Fibroblast of skin of back (primary cell): Measurements from ENCODE around the gene PSMD1.
"Not testable (repeated sequence)": the region's sequence is repeated elsewhere in the genome, so short reads cannot be mapped to it uniquely, and the experiment has no call there.

Experiments
- DNase-seq: peaks from one replicate; pipeline ENCODE4 v3.0.0-alpha.2; 2013

The PSMD1 gene

DNA sequence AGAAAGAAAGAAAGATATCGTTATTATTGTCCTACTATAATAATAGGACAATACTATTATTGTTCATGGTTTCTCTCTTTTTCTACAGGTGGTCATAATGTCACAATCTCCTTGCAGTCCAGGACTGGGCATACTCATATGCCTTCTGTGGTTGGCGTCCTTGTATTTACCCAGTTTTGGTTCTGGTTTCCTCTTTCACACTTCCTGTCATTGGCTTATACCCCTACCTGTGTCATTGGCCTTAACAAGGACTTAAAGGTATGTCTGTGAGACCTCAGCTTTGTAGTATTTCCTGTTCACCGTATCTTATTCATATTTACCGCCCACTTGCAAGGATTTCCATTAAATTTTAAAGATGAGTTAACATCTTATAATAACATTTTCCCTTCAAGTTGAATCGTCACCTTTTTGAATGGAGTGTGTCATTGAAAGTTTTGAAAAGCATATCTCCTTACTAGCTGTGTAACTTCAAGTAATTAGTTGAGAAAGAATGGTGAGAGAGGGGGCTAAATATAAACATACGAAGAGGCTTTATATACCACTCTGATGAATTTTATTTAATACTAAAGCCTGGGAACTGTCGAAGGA lies 104.7 kb downstream of the PSMD1 start:
- no peak for DNase-seq

DNA sequence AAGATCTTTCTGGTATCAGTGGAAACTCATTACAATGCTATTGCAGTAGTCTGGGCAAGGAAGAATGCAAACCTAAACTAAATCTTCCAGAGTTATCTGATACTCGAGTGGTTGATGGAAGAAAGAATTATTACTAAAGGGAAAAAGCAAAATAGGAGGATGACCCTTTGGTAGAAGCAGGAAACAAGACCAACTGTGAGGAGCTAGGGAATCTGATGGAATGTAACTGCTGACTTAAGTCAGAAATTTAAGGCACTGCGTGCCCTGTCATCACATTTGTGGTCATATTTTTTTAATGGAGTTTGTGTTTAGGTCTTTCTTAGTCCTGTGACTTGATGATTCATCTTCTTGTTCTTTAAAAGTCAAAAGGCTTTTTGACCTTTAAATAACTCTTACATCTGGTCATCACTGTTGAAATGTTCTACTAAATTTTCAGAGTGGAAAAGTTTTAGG lies 105.2 kb downstream of the PSMD1 start:
- DNase-seq: peak; percentile 96

DNA sequence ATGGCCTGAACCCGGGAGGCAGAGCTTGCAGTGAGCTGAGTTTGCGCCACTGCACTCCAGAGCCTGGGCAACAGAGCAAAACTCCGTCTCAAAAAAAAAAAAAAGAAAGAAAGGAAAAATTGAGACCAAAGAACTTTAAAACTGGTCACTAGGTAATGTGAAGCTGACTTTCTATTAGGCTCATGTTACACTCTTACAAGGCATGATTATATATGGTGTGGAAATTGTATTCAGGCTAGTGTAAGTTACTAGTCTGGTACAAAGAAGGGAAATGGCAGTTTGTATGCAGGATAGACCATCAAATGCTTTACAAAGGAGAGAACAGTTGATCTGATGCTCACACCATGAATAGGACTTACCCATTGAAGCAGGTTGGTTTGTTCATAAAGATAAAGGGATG lies 106.3 kb downstream of the PSMD1 start:
- no peak for DNase-seq

DNA sequence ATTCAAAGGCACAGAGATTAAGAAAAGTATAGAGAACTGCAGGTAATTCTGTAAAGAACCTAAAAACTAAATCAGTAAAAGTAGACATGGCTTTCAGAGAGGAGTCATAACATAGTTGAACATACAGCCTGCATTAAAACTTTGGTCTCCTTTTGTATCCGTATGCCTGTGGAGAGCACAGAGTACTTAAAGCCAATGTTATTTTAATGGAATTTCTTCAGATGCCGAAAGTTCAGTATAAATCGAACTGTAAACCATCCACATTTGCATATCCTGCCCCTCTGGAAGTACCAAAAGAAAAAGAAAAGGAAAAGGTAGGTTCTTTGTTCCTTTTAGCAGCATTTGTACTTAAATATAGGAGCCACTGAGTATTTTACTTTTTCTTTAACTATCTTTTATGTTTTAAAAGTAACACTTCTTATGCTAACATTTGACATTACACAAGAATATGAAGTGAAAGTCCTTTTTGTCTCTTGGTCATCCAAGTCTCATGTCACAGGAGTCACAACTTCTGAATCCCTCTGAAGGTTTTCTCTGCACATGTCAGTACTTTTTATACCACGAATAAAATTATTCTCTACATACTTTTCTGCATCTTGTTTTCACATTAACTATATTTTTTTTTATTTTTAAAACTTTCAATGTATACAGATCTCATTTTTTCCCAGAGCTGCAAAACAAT lies 106.9 kb downstream of the PSMD1 start:
- no peak for DNase-seq

GRCh38 chr2:231167745-231168459 lies 111.2 kb downstream of the PSMD1 start:
- DNase-seq: no peak

GRCh38 chr2:231168460-231169139 lies 111.9 kb downstream of the PSMD1 start:
- no peak for DNase-seq

- no peak for DNase-seq
These were observed 112.8 kb downstream of the PSMD1 start for GRCh38 chr2:231169488-231169887.

GRCh38 chr2:231170055-231170454 lies 113.4 kb downstream of the PSMD1 start:
- peak; percentile 63 for DNase-seq

- no peak for DNase-seq
These were observed 115.4 kb downstream of the PSMD1 start for GRCh38 chr2:231172025-231172424.

DNA sequence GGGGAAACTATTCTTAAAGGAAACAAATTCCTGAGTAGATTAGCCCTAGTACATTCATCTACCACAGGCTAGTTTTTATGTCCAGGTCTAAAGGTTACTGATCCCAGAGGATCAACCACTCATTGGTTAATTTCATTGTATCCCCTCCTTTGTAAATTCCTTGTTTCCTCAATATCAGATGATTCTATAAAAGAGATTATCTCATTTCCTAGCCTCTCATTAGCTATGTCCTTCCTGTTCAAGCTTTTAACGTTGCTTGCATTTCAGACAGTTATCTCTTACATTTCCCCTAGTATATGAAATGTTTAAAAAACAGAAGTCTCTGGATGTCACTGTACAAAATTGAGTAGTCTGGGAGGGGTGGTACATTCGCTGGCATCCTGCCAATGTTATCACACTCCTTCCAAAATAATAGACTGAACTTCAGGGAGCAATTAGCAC lies 117.6 kb downstream of the PSMD1 start:
- DNase-seq: no peak

- no peak for DNase-seq
These were observed 119.4 kb downstream of the PSMD1 start for GRCh38 chr2:231176066-231176465.

DNA sequence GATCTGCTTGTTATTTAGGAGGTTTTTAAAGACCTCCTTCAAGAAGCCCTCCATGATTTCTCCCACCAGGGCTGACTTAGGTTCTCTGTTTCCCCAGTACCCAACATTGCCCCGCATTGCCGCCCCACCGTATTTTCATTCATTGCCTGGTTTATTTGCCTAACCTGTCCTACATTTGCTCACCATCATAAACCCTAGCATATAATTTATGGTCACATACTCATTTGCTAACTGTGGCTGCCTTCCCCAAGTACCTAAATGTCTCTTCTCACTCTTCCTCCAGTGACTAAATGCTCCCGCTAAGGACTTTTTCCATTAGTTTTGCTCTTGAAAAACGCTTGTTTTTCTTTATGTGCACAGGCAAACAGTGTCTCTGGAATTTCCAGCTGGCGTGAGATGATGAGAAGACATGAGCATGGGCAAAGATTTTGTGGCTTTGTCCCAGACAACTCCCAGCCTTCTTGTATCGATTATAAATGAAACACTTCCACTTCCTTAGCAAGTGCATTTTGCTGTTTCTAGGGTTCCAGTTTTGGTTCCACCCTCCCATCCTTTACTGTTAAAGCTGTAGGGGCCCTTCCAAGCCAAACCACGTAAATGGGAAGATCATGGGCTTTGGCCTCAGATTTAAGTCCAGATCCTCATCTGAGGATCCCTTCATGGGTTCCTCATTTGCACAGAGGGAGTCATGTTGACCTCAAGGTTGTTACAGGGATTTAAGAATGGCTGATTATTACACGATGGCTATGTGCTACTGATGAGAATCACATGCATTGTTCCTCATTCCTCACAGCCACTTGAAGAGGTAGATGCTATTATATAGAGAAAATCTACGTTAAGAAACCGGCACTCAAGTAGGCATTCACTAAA lies 120.7 kb downstream of the PSMD1 start:
- DNase-seq: no peak

DNA sequence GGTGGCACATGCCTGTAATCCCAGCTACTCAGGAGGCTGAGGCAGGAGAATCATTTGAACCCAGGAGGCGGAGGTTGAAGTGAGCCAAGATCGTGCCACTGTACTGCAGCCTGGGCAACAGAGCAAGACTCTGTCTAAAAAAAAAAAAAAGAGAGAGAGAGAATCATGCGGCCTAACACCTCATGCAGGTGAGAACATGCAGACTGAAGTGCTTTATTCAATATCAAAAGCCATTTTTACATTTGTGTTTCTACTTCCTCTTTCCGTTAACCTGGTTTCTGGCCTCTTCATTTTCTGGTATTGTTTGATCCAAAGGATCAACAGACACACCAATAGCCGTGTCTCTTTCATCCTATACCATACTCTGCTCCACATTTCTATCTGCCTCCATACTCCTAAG lies 122.1 kb downstream of the PSMD1 start:
- DNase-seq: not testable (repeated sequence)

DNA sequence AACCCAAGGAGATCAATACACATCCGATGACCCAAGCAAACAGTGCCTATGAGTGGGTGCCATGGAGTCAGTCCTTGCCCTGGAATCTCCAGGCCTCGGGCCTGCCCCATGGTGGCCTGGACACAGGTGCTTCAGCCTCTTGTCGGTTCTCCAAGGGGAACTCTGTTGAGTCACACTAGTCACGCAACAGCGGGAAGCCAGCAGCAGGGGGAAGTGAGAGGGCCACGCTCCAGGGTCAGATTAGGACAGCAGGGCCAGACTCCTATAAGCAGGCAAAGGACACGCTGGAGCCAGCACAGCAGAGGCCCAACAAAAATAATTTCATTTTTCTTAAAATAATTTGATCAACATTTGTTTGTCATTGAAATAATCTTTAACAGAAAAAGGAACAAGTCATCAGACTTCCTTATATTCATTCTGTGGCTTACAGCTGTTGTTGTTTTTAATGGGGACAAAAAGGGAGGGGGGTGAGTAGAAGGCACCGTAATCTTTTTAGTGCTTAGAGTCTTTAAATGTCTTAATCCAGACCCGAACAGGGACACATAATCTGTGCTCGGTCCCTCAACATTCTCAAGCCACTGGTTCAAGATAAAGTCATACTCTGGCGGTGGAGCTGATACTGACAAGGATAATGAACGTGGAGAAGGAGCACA lies 125.3 kb downstream of the PSMD1 start:
- peak; percentile 50 for DNase-seq

DNA sequence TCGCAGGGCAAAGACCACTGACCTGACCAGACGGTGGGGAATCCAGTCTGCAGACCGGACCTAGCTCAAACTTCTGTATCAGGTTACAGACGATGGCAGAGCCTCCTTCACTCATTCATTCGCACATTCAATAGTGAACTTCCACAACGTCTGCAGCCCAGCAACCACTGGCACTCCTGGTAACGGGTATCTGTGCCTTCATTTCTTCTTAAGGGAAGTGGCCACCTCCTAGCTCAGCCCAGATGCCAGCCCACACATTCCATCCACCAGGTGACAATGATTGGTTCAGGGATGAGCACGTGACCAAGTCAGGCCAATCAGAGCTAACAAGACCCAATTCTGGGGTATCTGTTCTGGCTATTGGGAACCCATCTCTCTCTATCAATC lies 125.8 kb downstream of the PSMD1 start:
- no peak for DNase-seq

DNA sequence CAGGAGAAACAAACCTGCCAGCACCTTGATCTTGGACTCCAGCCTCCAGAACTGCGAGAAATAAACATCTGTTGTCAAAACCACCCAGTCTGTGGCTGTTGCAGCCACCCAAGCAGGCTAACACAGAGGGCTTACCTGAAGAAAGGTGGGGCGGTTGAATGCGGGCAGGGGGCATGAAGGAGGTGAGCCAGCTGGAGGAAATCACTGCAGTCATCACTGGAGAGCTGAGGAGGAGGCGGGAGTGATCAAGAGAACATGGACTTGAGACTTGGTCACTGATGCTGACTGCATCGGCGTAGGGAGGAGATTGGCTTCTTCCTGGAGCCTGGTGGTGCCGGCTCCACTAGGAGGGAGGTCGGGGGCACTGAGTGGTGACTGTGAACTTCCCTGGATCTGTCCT lies 127.2 kb downstream of the PSMD1 start:
- DNase-seq: no peak

DNA sequence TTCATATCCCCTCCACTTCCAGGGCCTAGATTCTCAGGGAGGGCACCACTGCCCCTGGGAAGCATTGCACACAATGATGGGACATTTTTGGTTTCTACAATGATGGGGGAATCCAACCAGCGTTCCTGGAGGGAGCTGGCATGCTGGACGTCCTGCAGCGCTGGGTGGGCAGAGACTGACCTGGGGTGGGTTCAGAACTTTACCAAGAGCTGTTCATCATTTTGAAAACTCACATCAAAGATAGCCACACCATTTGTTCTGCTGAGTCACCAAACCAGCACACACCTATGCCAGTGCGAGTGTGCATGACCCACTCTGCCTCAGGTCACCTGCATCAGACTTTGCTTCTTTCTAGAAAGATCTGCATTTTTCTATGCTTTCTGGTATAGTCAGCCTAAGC lies 127.7 kb downstream of the PSMD1 start:
- DNase-seq: no peak

DNA sequence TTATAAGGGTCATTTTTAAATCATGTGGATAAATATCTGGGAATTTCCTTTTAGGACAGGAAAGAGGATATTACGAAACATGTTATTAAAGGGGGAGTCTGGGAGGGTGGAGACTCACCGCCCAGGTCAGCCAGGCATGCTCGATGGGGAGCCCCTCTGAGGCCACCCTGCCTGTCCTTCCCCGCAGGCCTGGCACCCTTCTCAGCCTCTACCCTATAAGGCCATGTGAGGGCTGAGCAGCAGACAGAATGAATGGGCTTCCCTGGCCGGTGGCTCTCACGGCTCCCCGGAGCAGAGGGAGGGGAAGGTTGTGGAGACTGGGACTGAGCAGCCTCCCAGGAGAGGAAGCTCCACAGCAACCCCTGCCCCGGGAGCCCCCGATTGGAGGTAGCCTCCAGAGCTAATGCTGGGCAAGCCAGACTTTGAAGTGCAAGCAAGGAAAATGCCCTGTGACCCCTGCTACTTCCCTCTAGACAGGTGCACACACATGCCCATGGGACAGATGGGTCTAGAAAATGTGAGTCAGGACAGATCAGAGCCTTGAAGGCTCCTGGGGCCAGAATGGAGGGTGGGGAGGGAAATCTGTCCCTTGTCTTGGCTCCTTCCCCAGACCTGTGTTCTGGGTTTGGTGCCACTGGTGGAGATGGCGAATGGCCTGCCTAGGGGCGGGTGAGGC lies 128.5 kb downstream of the PSMD1 start:
- no peak for DNase-seq

DNA sequence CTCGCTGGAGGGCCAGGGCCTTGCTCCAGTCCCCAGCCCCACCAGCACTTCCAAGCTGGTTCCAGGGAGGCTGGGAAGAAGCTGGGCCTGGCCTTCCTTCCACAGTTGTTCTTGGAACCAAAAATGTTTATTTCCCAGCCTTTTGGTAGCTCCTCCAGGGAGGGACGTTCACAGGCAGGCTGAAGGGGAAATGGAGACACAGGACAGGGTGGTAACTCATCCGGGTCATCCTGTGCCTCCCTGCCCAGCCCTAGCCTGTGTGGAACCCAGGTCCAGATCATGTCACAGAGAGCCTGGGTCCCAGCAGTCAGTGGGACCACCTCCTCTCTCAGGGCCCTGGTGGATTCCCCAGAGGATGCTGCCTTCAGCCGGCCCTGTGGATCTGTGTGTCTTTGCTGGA lies 129.2 kb downstream of the PSMD1 start:
- DNase-seq: no peak

DNA sequence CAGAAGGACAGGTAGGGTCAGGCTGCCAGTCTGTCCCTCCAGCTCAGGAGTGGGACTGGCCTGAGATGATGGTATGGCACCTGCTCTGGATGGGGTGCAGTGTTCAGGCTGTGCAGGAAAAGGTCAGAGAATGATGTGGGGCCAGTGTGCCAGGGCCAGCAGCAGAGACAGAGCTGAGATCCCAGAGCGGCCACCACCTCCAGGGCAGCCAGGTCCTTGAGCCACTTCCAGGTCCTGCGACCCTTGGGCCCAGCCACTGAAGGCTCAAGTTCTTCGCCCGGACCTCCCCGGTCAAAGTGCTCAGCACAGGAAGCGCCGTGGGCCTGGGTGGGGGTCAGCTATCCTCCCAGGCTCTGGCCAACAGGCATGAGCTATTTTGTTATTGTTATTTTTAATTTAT lies 129.7 kb downstream of the PSMD1 start:
- DNase-seq: no peak
